HG02885 (cell line): ENCODE data around the gene TCF7L2.
"Not testable (repeated sequence)": the region's sequence is repeated elsewhere in the genome, so short reads cannot be mapped to it uniquely, and the experiment has no call there.

Experiments
- ATAC-seq: cut with Tn5 transposase; IDR thresholded peaks from one replicate; pipeline ENCODE4 v1.9.1; 2021; ENCODE audit warnings: mild to moderate bottlenecking; ENCODE audit not compliant: unreplicated experiment, poor library complexity

Gene TCF7L2

DNA sequence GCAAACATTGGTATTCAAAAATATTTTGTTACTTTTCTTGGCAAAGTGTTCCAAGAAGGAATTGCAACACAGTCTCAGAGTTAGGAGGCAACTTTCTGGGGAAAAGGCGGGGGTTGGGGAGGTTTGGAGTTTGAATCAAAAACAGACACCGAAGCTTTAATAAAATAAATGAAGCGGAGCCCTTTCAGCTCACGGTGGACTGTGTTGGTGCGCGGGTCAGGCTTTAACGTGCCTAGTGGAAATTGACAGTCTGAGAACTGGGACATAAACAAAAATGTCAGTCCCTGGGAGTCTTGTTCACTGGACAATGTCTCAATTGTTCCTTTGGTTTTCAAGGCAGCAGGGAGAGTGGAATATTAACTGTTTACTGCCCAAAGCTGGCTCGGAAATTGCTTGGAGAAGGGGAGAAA lies 109.3 kb downstream of the TCF7L2 start:
- ATAC-seq, result no peak

GRCh38 chr10:113060201-113061053 lies 110.4 kb downstream of the TCF7L2 start:
- no peak for ATAC-seq

- no peak for ATAC-seq
Measured at GRCh38 chr10:113061054-113061430, 111.0 kb downstream of the TCF7L2 start.

DNA sequence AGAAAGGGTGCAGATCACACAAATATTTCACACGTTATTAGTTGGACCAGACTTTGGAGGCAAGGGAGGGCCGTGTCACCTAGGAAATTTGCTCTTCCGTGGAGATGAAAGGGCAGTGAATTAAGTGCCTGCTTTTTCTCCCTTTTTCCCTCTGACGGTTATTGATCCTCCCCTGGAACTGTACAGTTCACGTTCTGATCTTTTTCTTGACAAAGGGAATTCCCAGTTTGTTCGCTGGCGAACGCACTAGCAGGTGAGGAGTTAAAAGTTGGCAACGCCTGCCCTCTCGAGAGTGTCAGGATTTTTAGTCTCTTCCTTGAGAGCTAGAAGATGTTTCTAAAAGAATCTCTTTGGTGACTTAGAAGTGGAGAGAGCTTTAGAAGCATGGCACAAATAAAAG lies 111.5 kb downstream of the TCF7L2 start:
- ATAC-seq, result no peak

DNA sequence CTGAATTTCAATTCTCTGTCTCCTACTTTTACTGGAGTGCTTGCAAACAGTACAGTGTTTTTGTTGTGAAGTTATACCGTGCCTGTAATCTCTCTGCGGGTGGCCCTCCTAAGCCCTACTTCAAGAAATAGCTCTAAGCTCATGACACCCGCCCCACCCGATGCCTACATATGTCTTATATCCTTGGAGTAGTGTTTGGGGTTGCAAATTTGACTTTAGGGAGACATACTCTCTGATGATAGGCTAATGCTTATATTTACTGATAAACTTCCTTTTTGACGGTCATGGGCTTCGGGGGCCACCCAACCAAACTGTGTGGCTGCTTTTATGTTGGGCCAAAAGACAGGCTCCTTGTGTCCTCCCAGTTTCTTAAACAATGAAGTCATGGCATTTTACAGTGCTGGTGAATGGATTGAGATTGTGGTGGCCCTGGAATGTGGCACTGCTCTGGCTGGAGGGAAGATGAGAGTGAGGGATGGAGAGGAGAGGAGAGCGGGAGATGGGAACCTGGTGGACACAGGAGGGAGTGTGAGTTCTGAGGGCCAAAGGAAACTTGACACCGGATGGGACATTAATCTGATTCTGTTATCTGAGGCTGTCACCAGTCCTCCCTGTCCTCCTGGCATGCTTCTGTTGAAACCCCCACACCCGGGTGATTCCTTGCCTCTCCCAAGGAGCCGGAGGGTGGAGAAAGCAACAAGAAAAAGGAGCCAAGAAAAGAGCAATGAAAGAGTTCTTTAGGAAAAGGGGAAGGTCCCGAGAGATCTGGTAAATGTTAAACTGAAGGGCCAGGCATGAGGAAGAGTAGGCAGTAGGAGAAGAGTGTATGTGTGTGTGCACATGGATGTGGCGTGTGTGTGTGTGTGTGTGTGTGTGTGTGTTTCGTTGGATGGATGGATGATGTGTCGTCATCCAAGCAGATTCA lies 113.3 kb downstream of the TCF7L2 start:
- ATAC-seq, result no peak

DNA sequence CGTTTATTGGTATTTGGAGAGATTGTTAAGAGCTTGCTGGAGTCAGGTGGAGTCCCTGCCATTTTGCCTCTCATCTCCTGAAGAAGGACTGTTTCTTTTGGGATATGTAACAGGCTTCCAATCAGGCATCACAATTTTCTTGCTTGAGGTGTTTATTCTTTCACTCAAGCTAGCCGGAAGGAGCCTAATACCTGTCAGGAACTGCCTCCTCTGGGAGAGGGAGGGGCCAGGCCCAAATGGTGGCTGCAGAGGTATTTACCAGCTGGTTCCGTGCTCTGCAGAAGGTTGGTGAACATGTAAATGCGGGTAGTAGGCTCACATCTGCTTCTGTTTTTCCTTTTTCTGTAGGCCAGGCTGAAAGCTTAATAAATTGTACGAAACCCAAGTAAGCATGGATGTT lies 114.0 kb downstream of the TCF7L2 start:
- no peak for ATAC-seq

GRCh38 chr10:113066120-113066519 lies 116.1 kb downstream of the TCF7L2 start:
- ATAC-seq, result not testable (repeated sequence)

- no peak for ATAC-seq
Measured at GRCh38 chr10:113066561-113067312, 116.7 kb downstream of the TCF7L2 start.

- ATAC-seq, result no peak
Measured at GRCh38 chr10:113067501-113067900, 117.5 kb downstream of the TCF7L2 start.

DNA sequence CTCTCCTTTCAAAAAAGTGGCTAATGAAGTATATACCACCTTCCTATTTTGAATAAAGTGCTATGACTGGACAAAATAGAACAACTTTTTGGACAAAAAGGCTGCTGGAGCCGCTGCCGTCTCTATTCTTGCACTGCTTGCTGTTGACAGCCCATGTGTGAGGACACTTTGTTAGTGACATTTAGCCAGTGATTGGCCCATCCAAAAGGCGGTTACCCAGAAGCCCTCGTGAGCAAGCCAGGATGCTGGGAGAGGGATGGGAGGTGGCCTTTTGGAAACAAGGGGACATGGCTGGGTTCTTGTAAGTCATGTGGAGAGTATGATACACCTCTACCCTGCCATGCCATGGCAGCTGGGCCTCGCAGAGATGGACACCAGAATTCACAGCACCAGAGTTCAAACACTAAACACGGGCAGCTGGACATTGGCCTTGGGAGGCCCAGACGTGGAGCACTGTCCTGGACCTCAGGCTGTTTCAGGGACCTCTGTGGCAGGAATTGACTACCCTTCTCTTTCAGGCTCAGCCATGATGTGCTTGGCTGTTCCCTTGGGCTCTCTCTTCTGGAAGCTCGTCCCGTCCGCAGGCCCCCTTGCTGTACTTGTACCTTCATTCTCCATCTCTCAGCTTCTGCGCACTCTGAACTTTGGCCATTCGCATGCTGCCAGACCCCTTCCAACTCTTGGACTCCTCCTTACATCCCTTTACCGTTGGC lies 118.3 kb downstream of the TCF7L2 start:
- no peak for ATAC-seq

DNA sequence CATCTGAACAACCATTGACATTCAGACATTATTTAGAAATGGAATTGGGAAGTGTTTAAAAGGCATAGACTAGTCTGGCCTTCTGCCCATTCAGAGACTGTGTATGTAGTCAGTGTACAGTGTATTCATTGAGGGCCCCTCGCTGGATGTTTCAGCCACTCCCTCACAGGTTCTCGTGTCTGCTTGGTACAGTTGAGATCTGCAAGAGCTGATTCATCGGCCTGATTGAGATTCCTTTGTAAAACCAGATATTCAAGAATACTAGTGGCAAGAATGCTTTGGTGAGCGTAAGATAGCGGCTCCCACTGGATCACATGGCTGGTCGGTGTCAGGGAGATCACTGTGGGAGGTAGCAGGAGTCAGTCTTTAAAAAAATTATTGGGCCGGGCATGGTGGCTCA lies 119.5 kb downstream of the TCF7L2 start:
- ATAC-seq, result no peak

DNA sequence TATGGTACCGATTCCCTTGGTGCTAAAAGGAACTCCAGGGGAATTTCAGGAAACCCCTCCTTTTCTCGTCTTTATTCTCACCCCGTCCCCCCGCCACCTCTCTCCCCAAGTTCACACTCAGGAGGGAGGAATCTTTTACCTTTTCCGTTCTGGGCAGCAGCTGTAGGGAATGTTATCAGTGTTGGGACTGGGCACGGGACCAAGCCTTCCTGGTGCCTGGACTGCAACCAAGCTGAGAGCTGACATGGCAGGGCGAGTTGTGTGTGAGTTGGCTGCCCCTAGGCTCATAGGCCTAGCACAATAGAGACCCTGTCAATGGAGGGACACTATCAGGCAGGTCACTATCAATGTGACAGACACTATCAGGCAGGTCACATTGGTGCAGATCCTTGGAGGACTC lies 121.4 kb downstream of the TCF7L2 start:
- no peak for ATAC-seq

DNA sequence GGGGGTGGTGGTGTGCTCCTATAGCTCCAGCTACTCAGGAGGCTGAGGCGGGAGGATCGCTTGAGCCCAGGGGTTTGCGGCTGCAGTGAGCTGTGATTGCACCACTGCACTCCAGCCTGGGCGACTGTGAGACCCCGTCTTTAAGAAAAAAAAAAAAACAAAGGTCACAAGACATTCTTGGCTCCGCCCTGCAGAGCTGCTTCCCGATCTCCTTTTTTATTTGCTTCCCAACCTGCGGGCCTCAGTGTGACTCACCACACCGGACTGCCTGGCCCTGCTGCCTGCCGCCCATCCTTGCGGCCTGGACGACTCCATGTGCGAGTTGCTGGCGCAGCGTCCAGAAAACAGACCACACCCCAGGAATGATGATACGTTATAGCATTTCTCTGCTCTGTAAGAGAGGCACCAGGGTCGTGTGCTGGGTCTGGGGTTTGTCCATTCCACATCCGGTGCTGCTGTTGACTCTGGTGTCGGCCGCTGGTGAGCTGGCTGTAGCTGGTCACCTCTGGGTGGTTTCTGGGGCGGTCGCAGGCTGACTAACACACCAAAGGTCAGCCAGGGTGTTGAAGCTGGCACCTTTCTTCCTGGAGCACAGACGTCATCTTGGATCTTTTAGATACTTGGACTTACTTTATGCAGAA lies 123.6 kb downstream of the TCF7L2 start:
- ATAC-seq, result no peak

DNA sequence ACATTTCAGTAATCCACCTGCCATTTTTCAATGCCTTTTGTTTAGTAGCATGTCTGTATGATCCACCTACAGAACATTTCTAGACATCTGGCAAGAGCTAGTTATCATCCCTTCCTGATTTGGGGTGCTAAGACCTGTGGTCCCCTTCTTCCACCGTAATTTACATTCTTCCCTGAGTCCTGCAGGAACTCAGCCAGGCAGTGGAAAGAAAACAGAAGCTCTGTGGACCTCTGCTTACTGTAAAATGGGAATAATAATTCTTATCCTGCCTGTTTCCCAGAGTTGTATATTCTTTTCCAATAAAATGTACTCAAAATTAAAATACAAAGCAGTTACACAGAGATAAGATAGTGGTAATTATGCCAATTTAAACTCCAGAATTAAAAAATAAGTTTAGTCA lies 126.9 kb downstream of the TCF7L2 start:
- no peak for ATAC-seq

DNA sequence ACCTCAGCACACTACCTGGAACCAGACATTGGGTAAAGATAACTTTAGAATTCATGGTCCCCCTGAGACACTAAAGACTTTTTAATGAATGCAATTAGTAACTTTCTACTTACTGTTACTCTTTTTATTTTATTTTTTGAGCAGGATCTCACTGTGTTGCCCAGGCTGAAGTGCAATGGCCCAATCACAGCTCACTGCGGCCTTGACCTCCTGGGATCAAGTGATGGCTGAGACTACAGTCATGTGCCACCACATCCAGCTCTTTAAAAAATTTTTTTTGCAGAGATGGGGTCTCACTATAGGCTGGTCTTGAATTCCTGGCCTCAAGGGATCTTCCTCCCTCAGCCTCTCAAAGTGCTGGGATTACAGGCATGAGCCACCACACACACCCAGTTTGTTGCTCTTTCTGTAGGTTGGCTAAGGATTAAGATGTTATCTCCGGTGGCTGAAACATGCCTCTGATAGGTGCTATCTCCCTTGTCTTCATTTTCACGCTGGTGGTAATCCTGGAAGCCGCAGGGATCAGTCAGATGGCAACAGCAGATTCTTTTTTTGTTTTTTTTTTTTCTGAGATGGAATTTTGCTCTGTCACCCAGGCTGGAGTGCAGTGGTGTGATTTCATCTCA lies 128.3 kb downstream of the TCF7L2 start:
- ATAC-seq, result no peak

GRCh38 chr10:113080061-113080924 lies 130.2 kb downstream of the TCF7L2 start:
- no peak for ATAC-seq

- ATAC-seq, result no peak
Measured at GRCh38 chr10:113080925-113081229, 130.8 kb downstream of the TCF7L2 start.

- no peak for ATAC-seq
Measured at GRCh38 chr10:113084031-113084430, 134.0 kb downstream of the TCF7L2 start.
